GM12878 (cell line): ENCODE results near the gene E2F1. TPM values are rescaled to one million over a fixed set of nuclear protein-coding genes. Genes with fewer than 3 reads are reported as not detected.

Experiments used
- ATAC-seq: fragments of 200-7000 bp; cut with Tn5 transposase; 3 replicates; pipeline ENCODE4 v1.9.1; 2020; ENCODE audit warnings: mild to moderate bottlenecking, moderate library complexity
- BruUV-seq: library from RNA; stranded (reverse); fragments of 400-500 nt; replicated peaks from 2 replicates; lab custom pipeline; 2021; lab: Mats Ljungman, UMichigan
- CTCF ChIA-PET: fragments of 300-600 bp; sonication (Branson Sonifier 250); formaldehyde crosslinking; extraction: SDS; loops from one replicate; lab custom pipeline; 2021; ENCODE audit warnings: inconsistent platforms; lab: Yijun Ruan, JAX
- POLR2A ChIA-PET: fragments of 350-600 bp; formaldehyde crosslinking; extraction: SDS; loops from one replicate; lab custom pipeline; 2021; ENCODE audit warnings: inconsistent platforms; lab: Charles Lee
- RAD21 ChIA-PET: fragments of 300-600 bp; sonication (Branson Sonifier 250); formaldehyde crosslinking; loops from one replicate; lab custom pipeline; 2023; ENCODE audit warnings: antibody characterized with exemption; ENCODE audit not compliant: unreplicated experiment; lab: Charles Lee
- SMC1A ChIA-PET: fragments of 300-600 bp; sonication (Branson Sonifier 250); formaldehyde crosslinking; loops from one replicate; lab custom pipeline; 2023; ENCODE audit not compliant: unreplicated experiment, uncharacterized antibody; lab: Charles Lee
- DNase-seq: peaks from one replicate; pipeline ENCODE4 v3.0.0-alpha.2; 2011; ENCODE audit warnings: low read depth, low spot score
- FAIRE-seq: peaks from 3 replicates; lab custom pipeline; 2011; peaks lifted over from hg19 to GRCh38; lab: Jason Lieb, UNC
- H2AFZ ChIP-seq: 2 replicates; pipeline ENCODE4 v1.6.0; 2011; ENCODE audit warnings: low read depth, low read length, control low read depth; ENCODE audit not compliant: control insufficient read depth
- H3K27ac ChIP-seq: 2 replicates; pipeline ENCODE4 v1.5.1; 2011; ENCODE audit warnings: control low read depth; ENCODE audit not compliant: control insufficient read depth, insufficient read depth
- H3K27me3 ChIP-seq, 2 experiments: replicated peaks in 1 of 2; 2 replicates each; pipeline versions ENCODE4 v1.6.0 to v1.6.1; 2011; ENCODE audit warnings: low read length in 1 of 2; ENCODE audit not compliant: control insufficient read depth in 2 of 2, insufficient read depth in 2 of 2
- H3K36me3 ChIP-seq, 2 experiments: 2 replicates each; pipeline ENCODE4 v1.5.1; 2011; ENCODE audit warnings: low read length in 1 of 2; ENCODE audit not compliant: control insufficient read depth in 2 of 2, insufficient read depth in 2 of 2
- H3K4me1 ChIP-seq: 2 replicates; pipeline ENCODE4 v1.6.1; 2011; ENCODE audit warnings: mild to moderate bottlenecking, low read length, moderate library complexity, mixed read lengths; ENCODE audit not compliant: control insufficient read depth, insufficient read depth
- H3K4me2 ChIP-seq: 2 replicates; pipeline ENCODE4 v1.6.0; 2011; ENCODE audit warnings: control low read depth; ENCODE audit not compliant: control insufficient read depth, insufficient read depth
- H3K4me3 ChIP-seq: fragments of 200-600 bp; sonication (generic); 2 replicates; pipeline ENCODE4 v1.5.1; 2016
- H3K79me2 ChIP-seq: 2 replicates; pipeline ENCODE4 v1.6.0; 2011; ENCODE audit warnings: low read length; ENCODE audit not compliant: control insufficient read depth, insufficient read depth
- H3K9ac ChIP-seq: 2 replicates; pipeline ENCODE4 v1.8.0; 2011; ENCODE audit warnings: low read length, control low read depth, mixed read lengths; ENCODE audit not compliant: control insufficient read depth, insufficient read depth
- H3K9me3 ChIP-seq: replicated peaks from 3 replicates; pipeline ENCODE4 v1.5.1; 2011; ENCODE audit warnings: mild to moderate bottlenecking, low read length; ENCODE audit not compliant: control insufficient read depth, insufficient read depth
- H4K20me1 ChIP-seq: 2 replicates; pipeline ENCODE4 v1.6.0; 2011; ENCODE audit not compliant: control insufficient read depth, insufficient read depth
- BACH1 ChIP-seq: fragments of 450-650 bp; IDR thresholded peaks from 2 replicates; pipeline ENCODE4 v1.6.1; 2017; ENCODE audit warnings: mild to moderate bottlenecking, borderline replicate concordance
- BHLHE40 ChIP-seq, 2 experiments: fragments of 450-650 bp in 1 of 2; IDR thresholded peaks; 2 replicates each; pipeline ENCODE4 v1.6.1; 2011 to 2017; ENCODE audit warnings: low read depth in 2 of 2, borderline replicate concordance in 1 of 2, improper control_type of control experiment in 1 of 2, low read length in 1 of 2, mild to moderate bottlenecking in 1 of 2
- PAX8 ChIP-seq: fragments of 450-650 bp; IDR thresholded peaks from 2 replicates; pipeline ENCODE4 v1.6.1; 2017; ENCODE audit warnings: mild to moderate bottlenecking, moderate library complexity
- SIX5 ChIP-seq: IDR thresholded peaks from 2 replicates; pipeline ENCODE4 v1.6.1; 2011; ENCODE audit warnings: mild to moderate bottlenecking, low read depth, low read length, moderate library complexity; ENCODE audit not compliant: severe bottlenecking
- ZNF217 ChIP-seq: fragments of 450-650 bp; IDR thresholded peaks from 2 replicates; pipeline ENCODE4 v1.6.1; 2017; ENCODE audit warnings: antibody characterized with exemption, mild to moderate bottlenecking
- ZNF274 ChIP-seq: IDR thresholded peaks from one replicate; pipeline ENCODE4 v1.8.0; 2011; ENCODE audit not compliant: insufficient read length, insufficient read depth
- WGBS: methylation state at CpG from one replicate; pipeline ENCODE4 v1.1.6; 2016; ENCODE audit warnings: low lambda C conversion rate; ENCODE audit not compliant: insufficient replicate concordance, insufficient coverage; ENCODE audit errors: missing lambda C conversion rate; 5-methylcytosine and 5-hydroxymethylcytosine counted together
- in situ Hi-C: fragments of 300-500 bp; cut with MboI; formaldehyde crosslinking; loops from 9 replicates; pipeline ENCODE4 v1.14.3; 2018; ENCODE audit warnings: mixed read lengths
- intact Hi-C: fragments of 100-400 bp; cut with micrococcal nuclease; formaldehyde crosslinking; loops from one replicate; pipeline ENCODE4 v1.14.2; 2022; ENCODE audit not compliant: unreplicated experiment
- polyA plus RNA-seq, 11 experiments: library from polyadenylated mRNA; depleted of rRNA in 4 of 11; unstranded in 6 of 11; stranded (reverse) in 5 of 11; fragments of >200 nt; fragmentation: Nextera tagmentation in 4 of 11; fragmentation: Illumina TruSeq in 1 of 11; extraction: Ambion mirVana in 4 of 11; extraction: Trizol in 1 of 11; gene quantifications; 1 replicate in 1 of 11; 2 replicates in 10 of 11; pipeline versions ENCODE4 v1.2.1 to v1.2.3, GENCODE V29; 2011 to 2016; ENCODE audit warnings: inconsistent platforms in 2 of 11, missing spikeins in 2 of 11, low read depth in 1 of 11
- total RNA-seq, 4 experiments: library from RNA; depleted of rRNA in 3 of 4; stranded (reverse); fragments of >200 nt in 3 of 4; fragmentation: Illumina TruSeq in 1 of 4; extraction: Trizol in 1 of 4; gene quantifications; 2 replicates each; pipeline versions ENCODE4 v1.2.1 to v1.2.3, GENCODE V29; 2013 to 2021
- TF ChIP-seq, protein P1 (sequence below): IDR thresholded peaks from 2 replicates; pipeline ENCODE4 v1.6.1; 2011; ENCODE audit warnings: borderline replicate concordance, low read depth, mild to moderate bottlenecking, moderate library complexity, mixed read lengths, low read length; ENCODE audit not compliant: insufficient read depth; ENCODE audit errors: extremely low read length
- TF ChIP-seq, protein P2 (sequence below): IDR thresholded peaks from 2 replicates; pipeline ENCODE4 v1.6.1; 2012; ENCODE audit warnings: mild to moderate bottlenecking, low read depth, low read length

The E2F1 gene
- total and polyA plus RNA-seq, 10 of the 15 experiments (the other 5 are each of a cell fraction or from before 2014, with no cell fraction given): 0.29 to 50.2 (median 19.7) TPM

DNA sequence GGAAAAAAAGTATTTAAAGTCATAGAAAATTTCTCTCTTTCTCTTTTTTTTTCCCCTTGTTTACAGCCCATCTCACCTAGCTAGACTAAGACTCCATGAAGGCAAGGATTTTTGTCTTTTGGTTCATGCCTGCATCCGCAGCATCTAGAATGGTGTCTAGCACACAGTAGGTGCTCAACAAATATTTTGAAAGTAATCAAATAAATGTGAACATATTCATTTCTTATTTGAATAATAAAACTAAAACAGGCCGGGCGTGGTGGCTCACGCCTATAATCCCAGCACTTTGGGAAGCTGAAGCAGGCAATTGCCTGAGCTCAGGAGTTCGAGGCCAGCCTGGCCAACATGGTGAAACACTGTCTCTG is 40.9 kb upstream of the E2F1 start:
- TF ChIP-seq SIX5 (no peak), BHLHE40 (IDR thresholded peaks at IDR 0.05; ENCODE audit: borderline replicate concordance in 1 of 2, low read depth in 2 of 2, low read length in 1 of 2) (no peak), PAX8 (no peak), ZNF274 (no peak), ZNF217 (no peak), BACH1 (no peak)
- TF ChIP-seq, protein P1, sequence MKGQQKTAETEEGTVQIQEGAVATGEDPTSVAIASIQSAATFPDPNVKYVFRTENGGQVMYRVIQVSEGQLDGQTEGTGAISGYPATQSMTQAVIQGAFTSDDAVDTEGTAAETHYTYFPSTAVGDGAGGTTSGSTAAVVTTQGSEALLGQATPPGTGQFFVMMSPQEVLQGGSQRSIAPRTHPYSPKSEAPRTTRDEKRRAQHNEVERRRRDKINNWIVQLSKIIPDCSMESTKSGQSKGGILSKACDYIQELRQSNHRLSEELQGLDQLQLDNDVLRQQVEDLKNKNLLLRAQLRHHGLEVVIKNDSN: no peak
- TF ChIP-seq, protein P2, sequence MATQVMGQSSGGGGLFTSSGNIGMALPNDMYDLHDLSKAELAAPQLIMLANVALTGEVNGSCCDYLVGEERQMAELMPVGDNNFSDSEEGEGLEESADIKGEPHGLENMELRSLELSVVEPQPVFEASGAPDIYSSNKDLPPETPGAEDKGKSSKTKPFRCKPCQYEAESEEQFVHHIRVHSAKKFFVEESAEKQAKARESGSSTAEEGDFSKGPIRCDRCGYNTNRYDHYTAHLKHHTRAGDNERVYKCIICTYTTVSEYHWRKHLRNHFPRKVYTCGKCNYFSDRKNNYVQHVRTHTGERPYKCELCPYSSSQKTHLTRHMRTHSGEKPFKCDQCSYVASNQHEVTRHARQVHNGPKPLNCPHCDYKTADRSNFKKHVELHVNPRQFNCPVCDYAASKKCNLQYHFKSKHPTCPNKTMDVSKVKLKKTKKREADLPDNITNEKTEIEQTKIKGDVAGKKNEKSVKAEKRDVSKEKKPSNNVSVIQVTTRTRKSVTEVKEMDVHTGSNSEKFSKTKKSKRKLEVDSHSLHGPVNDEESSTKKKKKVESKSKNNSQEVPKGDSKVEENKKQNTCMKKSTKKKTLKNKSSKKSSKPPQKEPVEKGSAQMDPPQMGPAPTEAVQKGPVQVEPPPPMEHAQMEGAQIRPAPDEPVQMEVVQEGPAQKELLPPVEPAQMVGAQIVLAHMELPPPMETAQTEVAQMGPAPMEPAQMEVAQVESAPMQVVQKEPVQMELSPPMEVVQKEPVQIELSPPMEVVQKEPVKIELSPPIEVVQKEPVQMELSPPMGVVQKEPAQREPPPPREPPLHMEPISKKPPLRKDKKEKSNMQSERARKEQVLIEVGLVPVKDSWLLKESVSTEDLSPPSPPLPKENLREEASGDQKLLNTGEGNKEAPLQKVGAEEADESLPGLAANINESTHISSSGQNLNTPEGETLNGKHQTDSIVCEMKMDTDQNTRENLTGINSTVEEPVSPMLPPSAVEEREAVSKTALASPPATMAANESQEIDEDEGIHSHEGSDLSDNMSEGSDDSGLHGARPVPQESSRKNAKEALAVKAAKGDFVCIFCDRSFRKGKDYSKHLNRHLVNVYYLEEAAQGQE: no peak
- TF ChIP-seq, all 136 proteins: peak for 0
- Histone ChIP-seq H3K36me3 (no peaks in the 10 kb centered on the region), H3K4me2 (no peak overlapping the region), H2AFZ (no peak overlapping the region), H3K27me3 (no peaks in the 10 kb centered on the region), H4K20me1 (no peaks in the 10 kb centered on the region), H3K79me2 (no peaks in the 10 kb centered on the region), H3K4me3 (no peak overlapping the region), H3K27ac (no peak overlapping the region), H3K9me3 (no peaks in the 10 kb centered on the region), H3K4me1 (no peaks in the 10 kb centered on the region; the same call in 1 of the 2 replicates), H3K9ac (no peak overlapping the region)
- ChIA-PET SMC1A (interaction anchor here (0.8 to 1.7 kb wide), 4 partner anchors 37 to 59 kb away, joined by 3 to 5 read pairs (median 3); no protein-coding TSS in a partner anchor), RAD21 (no interaction called here), CTCF (interaction anchor here (1.4 kb wide), 1 partner anchor 209 kb away, joined by 5 read pairs; no protein-coding TSS in a partner anchor), POLR2A (no interaction called here)
- ATAC-seq (no peak), DNase-seq (no peak), FAIRE-seq (no peak)
- intact Hi-C loops: no loop called here
- BruUV-seq: no TSS peak
- 66% methylated on average over 5 of the region's 5 CpGs for WGBS
- in situ Hi-C loops: no loop called here
